ENCODE measurements around the gene TIGD4. TPM values are rescaled to one million over a fixed set of nuclear protein-coding genes. Genes with fewer than 3 reads are reported as not detected.

TIGD4 gene
- polyA plus RNA-seq, 1 of the 3 experiments (the other 2 are of a cell fraction) = 0.13 TPM

- 95% methylated on average over 2 of the region's 2 CpGs for WGBS (ENCODE audit: low lambda C conversion rate)
- H3K4me1 ChIP-seq (ENCODE audit: control insufficient read depth in 1 of 2, insufficient read depth in 2 of 2, low read depth in 1 of 2, low read length in 1 of 2) = peaks cover 3 to 5% of the 10 kb centered on the region in 2 experiments; a peak in 3 of 4 replicates
- no peak overlapping the region for H3K4me3 ChIP-seq (ENCODE audit: low read depth in 2 of 2, low read length in 1 of 2)
- peaks cover 69% of the 10 kb centered on the region for H3K79me2 ChIP-seq (ENCODE audit: insufficient read depth)
- H3K9ac ChIP-seq = no peak overlapping the region
- no peaks in the 10 kb centered on the region for H3K27me3 ChIP-seq (ENCODE audit: insufficient read depth)
- DNase-seq = no peak
- no peaks in the 10 kb centered on the region for H3K9me3 ChIP-seq
- peaks cover 11% of the 10 kb centered on the region for H3F3A ChIP-seq (replicated peaks; ENCODE audit: insufficient read depth)
- CTCF ChIA-PET = no interaction called here
- H3K4me2 ChIP-seq = no peak overlapping the region
- no peak overlapping the region for H2AFZ ChIP-seq (ENCODE audit: low read depth)
- peaks cover 14% of the 10 kb centered on the region; the same call in 1 of the 2 replicates for H4K20me1 ChIP-seq (ENCODE audit: insufficient read depth)
- no peaks in the 10 kb centered on the region for H3K9me2 ChIP-seq
- no peak overlapping the region for H3K27ac ChIP-seq (ENCODE audit: low read depth in 2 of 2, low read length in 1 of 2)
- TF ChIP-seq TEAD4 (IDR thresholded peaks at IDR 0.05; ENCODE audit: borderline replicate concordance, insufficient read depth) (no peak), NFIC (IDR thresholded peaks at IDR 0.05; ENCODE audit: borderline replicate concordance) (no peak), REST (IDR thresholded peaks at IDR 0.05; ENCODE audit: low read depth, low read length) (no peak), CTCF (IDR thresholded peaks at IDR 0.05) (no peak), RAD21 (IDR thresholded peaks at IDR 0.05; ENCODE audit: low read length) (no peak), SMC3 (IDR thresholded peaks at IDR 0.05; ENCODE audit: low read depth, low read length) (no peak), RCOR1 (IDR thresholded peaks at IDR 0.05; ENCODE audit: low read length) (no peak), CHD2 (IDR thresholded peaks at IDR 0.05; ENCODE audit: low read length, partially characterized antibody) (no peak), USF1 (IDR thresholded peaks at IDR 0.05; ENCODE audit: borderline replicate concordance, low read depth) (no peak), NRF1 (IDR thresholded peaks at IDR 0.05; ENCODE audit: low read depth, low read length) (no peak), GABPA (IDR thresholded peaks at IDR 0.05; ENCODE audit: low read depth) (no peak), POLR2AphosphoS5 (IDR thresholded peaks at IDR 0.05; ENCODE audit: low read depth, low read length) (no peak), FOXJ3 (CRISPR knock-in tag; IDR thresholded peaks at IDR 0.05) (no peak), EZH2phosphoT487 (IDR thresholded peaks at IDR 0.05; ENCODE audit: borderline replicate concordance, low read depth) (no peak), JUND (IDR thresholded peaks at IDR 0.05) (no peak), USF2 (IDR thresholded peaks at IDR 0.05; ENCODE audit: borderline replicate concordance, low read depth, low read length) (no peak), RFX5 (IDR thresholded peaks at IDR 0.05; ENCODE audit: low read length) (no peak), ZBTB33 (IDR thresholded peaks at IDR 0.05; ENCODE audit: borderline replicate concordance, low read depth) (no peak), TCF12 (IDR thresholded peaks at IDR 0.05) (no peak)
- POLR2A ChIA-PET = no interaction called here
- H3K36me3 ChIP-seq (replicated peaks in 1 of 2; ENCODE audit: control insufficient read depth in 1 of 2, insufficient read depth in 2 of 2, low read length in 1 of 2) = no peaks in the 10 kb centered on the region
Measured at GRCh38 chr4:152805818-152806217, 26.3 kb upstream of the TIGD4 start.

Data from SK-N-SH (cell line).